COR-L47 (cell line): Measurements from ENCODE around the gene TBC1D3I.

Source experiments
- DNase-seq: peaks from one replicate; lab custom pipeline; 2025; lab: John Stamatoyannopoulos, UW

Gene TBC1D3I

GRCh38 chr17:36205637-36206485 is 58.5 kb downstream of the TBC1D3I start:
- no peak for DNase-seq

GRCh38 chr17:36204724-36205500 is 59.5 kb downstream of the TBC1D3I start:
- DNase-seq = no peak
